GM19324 (cell line): ENCODE results near the gene RNF152.

Experiments
- ATAC-seq: cut with Tn5 transposase; IDR thresholded peaks from one replicate; pipeline ENCODE4 v1.9.1; 2021; ENCODE audit warnings: mild to moderate bottlenecking, moderate library complexity; ENCODE audit not compliant: unreplicated experiment, low FRiP score

Gene RNF152

GRCh38 chr18:61894751-61895524, 2.1 kb upstream of the RNF152 start:
- ATAC-seq, result no peak

- peak; percentile 85 for ATAC-seq
These were observed 1.4 kb upstream of the RNF152 start for GRCh38 chr18:61893971-61894750.

GRCh38 chr18:61893309-61893970, 633 bp upstream of the RNF152 start:
- ATAC-seq, result peak; percentile 21

- ATAC-seq, result no peak
These were observed 913 bp downstream of the RNF152 start for GRCh38 chr18:61891894-61892293.

GRCh38 chr18:61891271-61891670, 1.5 kb downstream of the RNF152 start:
- no peak for ATAC-seq

- ATAC-seq, result no peak
These were observed 2.5 kb downstream of the RNF152 start for GRCh38 chr18:61890344-61890743.

GRCh38 chr18:61889541-61889940, 3.3 kb downstream of the RNF152 start:
- no peak for ATAC-seq

GRCh38 chr18:61888622-61889021, 4.2 kb downstream of the RNF152 start:
- no peak for ATAC-seq

- no peak for ATAC-seq
These were observed 5.0 kb downstream of the RNF152 start for GRCh38 chr18:61887838-61888237.

GRCh38 chr18:61883547-61883946, 9.3 kb downstream of the RNF152 start:
- no peak for ATAC-seq

GRCh38 chr18:61882296-61883004, 10.4 kb downstream of the RNF152 start:
- ATAC-seq, result no peak

GRCh38 chr18:61876899-61877298, 15.9 kb downstream of the RNF152 start:
- no peak for ATAC-seq

- no peak for ATAC-seq
These were observed 22.7 kb downstream of the RNF152 start for GRCh38 chr18:61870151-61870550.

- ATAC-seq, result no peak
These were observed 23.2 kb downstream of the RNF152 start for GRCh38 chr18:61869636-61870035.

GRCh38 chr18:61865466-61866175, 27.2 kb downstream of the RNF152 start:
- no peak for ATAC-seq

GRCh38 chr18:61861372-61861771, 31.4 kb downstream of the RNF152 start:
- ATAC-seq, result no peak

- ATAC-seq, result no peak
These were observed 32.5 kb downstream of the RNF152 start for GRCh38 chr18:61860302-61860701.

GRCh38 chr18:61859113-61859512, 33.7 kb downstream of the RNF152 start:
- no peak for ATAC-seq

- no peak for ATAC-seq
These were observed 36.1 kb downstream of the RNF152 start for GRCh38 chr18:61856678-61857077.
